ENCODE measurements around the gene SDK1. TPM values are rescaled to one million over a fixed set of nuclear protein-coding genes. Genes with fewer than 3 reads are reported as not detected.

The SDK1 gene
- total RNA-seq, 3 donors from 2014 or later (not counting 1 experiment from before 2014, with no cell fraction given), result 0.05 to 0.11 TPM; not detected in 1

DNA sequence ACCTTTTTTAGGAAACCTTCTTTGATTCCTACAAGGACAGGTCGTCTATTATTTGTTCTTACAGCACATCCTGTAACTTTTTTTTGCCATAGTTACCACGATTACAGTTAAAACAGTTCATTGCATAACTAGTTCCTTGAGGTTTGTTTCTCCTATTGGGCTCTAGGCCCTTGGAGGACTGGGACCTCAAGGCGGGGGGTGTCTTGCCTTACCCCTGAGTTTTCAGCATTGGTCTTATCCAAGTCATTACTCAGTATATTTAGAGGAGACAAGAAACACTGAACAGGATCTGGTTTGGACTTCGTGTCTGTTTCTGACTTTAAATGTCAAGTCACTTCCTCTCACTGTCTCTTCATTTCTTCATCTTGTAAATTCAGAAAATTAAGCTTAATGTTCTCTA is 369.8 kb downstream of the SDK1 start:
- Mint-ChIP-seq H3K36me3 (no peaks in the 10 kb centered on the region), H3K4me3 (no peak overlapping the region), H3K4me1 (no peaks in the 10 kb centered on the region), H3K27me3 (ENCODE audit: low read depth in 2 of 2) (peaks cover 12 to 16% of the 10 kb centered on the region in 2 donors), H3K27ac (no peak overlapping the region), H3K9me3 (no peaks in the 10 kb centered on the region)
- H3K36me3 ChIP-seq (ENCODE audit: control insufficient read depth, insufficient read depth, low read length), result no peaks in the 10 kb centered on the region
- H3K27ac ChIP-seq (ENCODE audit: low read length), result no peak overlapping the region
- H3K9me3 ChIP-seq (ENCODE audit: control insufficient read depth, insufficient read depth, low read length), result no peaks in the 10 kb centered on the region
- no peaks in the 10 kb centered on the region for H3K27me3 ChIP-seq (ENCODE audit: control insufficient read depth, insufficient read depth, low read length)
- intact Hi-C loops (cut with micrococcal nuclease), result loop anchor here (10.0 kb wide), 1 partner anchor 806 kb away; no protein-coding TSS in a partner anchor
- 22% methylated on average over 4 of the region's 4 CpGs for WGBS (ENCODE audit: insufficient coverage)
- DNase-seq (no peak), ATAC-seq (no peak)
- no peaks in the 10 kb centered on the region for H3K4me1 ChIP-seq (ENCODE audit: control insufficient read depth, insufficient read depth, low read length)
- TF ChIP-seq, protein P1, sequence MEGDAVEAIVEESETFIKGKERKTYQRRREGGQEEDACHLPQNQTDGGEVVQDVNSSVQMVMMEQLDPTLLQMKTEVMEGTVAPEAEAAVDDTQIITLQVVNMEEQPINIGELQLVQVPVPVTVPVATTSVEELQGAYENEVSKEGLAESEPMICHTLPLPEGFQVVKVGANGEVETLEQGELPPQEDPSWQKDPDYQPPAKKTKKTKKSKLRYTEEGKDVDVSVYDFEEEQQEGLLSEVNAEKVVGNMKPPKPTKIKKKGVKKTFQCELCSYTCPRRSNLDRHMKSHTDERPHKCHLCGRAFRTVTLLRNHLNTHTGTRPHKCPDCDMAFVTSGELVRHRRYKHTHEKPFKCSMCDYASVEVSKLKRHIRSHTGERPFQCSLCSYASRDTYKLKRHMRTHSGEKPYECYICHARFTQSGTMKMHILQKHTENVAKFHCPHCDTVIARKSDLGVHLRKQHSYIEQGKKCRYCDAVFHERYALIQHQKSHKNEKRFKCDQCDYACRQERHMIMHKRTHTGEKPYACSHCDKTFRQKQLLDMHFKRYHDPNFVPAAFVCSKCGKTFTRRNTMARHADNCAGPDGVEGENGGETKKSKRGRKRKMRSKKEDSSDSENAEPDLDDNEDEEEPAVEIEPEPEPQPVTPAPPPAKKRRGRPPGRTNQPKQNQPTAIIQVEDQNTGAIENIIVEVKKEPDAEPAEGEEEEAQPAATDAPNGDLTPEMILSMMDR (IDR thresholded peaks at IDR 0.05), result no peak
- no peak overlapping the region for H3K4me3 ChIP-seq (ENCODE audit: low read length)

DNA sequence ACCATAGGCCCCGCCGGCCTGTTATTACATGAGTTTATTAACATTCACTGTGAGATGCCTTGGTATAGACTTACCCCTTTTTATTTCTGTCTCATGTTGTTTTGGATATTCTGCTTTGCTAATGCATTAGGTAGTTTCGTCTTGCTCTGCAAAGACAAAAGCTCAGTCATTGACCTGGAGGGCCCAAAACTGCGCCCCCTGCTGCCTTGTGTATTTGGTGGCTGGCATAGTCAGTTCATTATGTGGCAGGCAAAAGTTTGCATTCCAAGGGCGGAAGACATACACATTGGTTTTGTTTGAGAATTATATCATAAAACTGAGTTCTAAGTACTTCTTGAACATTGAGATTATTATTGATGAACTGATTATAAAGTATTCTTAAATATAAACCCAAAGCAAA is 372.5 kb downstream of the SDK1 start:
- Histone ChIP-seq H3K4me1 (ENCODE audit: control insufficient read depth, insufficient read depth, low read length) (no peaks in the 10 kb centered on the region), H3K36me3 (ENCODE audit: control insufficient read depth, insufficient read depth, low read length) (no peaks in the 10 kb centered on the region), H3K27ac (ENCODE audit: low read length) (no peak overlapping the region), H3K9me3 (ENCODE audit: control insufficient read depth, insufficient read depth, low read length) (no peaks in the 10 kb centered on the region), H3K4me3 (ENCODE audit: low read length) (no peak overlapping the region), H3K27me3 (ENCODE audit: control insufficient read depth, insufficient read depth, low read length) (no peaks in the 10 kb centered on the region)
- no peaks in the 10 kb centered on the region for H3K9me3 Mint-ChIP-seq
- ATAC-seq (no peak), DNase-seq (peak in 1 of 2 donors; percentile 68)
- H3K27ac Mint-ChIP-seq, result no peak overlapping the region
- WGBS (ENCODE audit: insufficient coverage), result 86% methylated on average over 5 of the region's 5 CpGs
- intact Hi-C loops (cut with micrococcal nuclease), result loop anchor here (10.0 kb wide), 1 partner anchor 809 kb away; no protein-coding TSS in a partner anchor
- TF ChIP-seq, protein P1 (IDR thresholded peaks at IDR 0.05), result no peak
- peaks cover 5 to 6% of the 10 kb centered on the region in 2 donors for H3K27me3 Mint-ChIP-seq (ENCODE audit: low read depth in 2 of 2)
- H3K36me3 Mint-ChIP-seq, result no peaks in the 10 kb centered on the region
- H3K4me1 Mint-ChIP-seq, result no peaks in the 10 kb centered on the region
- H3K4me3 Mint-ChIP-seq, result no peak overlapping the region

DNA sequence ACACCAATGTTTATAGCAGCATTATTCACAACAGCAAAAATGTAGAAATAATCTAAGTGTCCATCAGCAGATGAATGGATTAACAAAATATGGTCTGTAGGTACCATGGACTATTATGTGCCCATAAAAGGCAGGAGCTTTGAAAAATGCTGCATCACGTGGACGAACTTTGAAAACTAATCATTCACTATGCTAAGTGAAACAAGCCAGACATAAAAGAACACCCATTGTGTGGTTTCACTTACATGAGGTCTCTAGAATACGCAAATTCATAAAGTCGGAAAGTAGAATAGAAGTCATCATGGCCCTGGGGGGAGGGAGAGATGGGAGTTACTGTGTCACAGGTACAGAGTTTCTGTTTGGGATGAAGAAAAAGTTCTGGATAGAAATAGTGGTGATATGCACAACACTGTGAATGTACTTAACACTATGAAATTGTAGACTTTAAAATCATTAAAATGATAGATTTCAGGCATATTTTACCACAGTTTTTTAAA is 377.3 kb downstream of the SDK1 start:
- intact Hi-C loops (cut with micrococcal nuclease), result loop anchor here (10.0 kb wide), 1 partner anchor 814 kb away; no protein-coding TSS in a partner anchor
- no peak for ATAC-seq
- H3K27me3 ChIP-seq (ENCODE audit: control insufficient read depth, insufficient read depth, low read length), result no peaks in the 10 kb centered on the region
- H3K9me3 ChIP-seq (ENCODE audit: control insufficient read depth, insufficient read depth, low read length), result no peaks in the 10 kb centered on the region
- Mint-ChIP-seq H3K9me3 (no peaks in the 10 kb centered on the region), H3K36me3 (no peaks in the 10 kb centered on the region), H3K27me3 (ENCODE audit: low read depth in 2 of 2) (peaks cover 10 to 11% of the 10 kb centered on the region in 2 donors), H3K4me3 (no peak overlapping the region), H3K4me1 (no peaks in the 10 kb centered on the region), H3K27ac (no peak overlapping the region)
- 93% methylated on average over 4 of the region's 4 CpGs for WGBS (ENCODE audit: insufficient coverage)
- H3K4me3 ChIP-seq (ENCODE audit: low read length), result no peak overlapping the region
- no peak for DNase-seq
- TF ChIP-seq, protein P1 (IDR thresholded peaks at IDR 0.05), result no peak
- H3K36me3 ChIP-seq (ENCODE audit: control insufficient read depth, insufficient read depth, low read length), result no peaks in the 10 kb centered on the region
- H3K4me1 ChIP-seq (ENCODE audit: control insufficient read depth, insufficient read depth, low read length), result no peaks in the 10 kb centered on the region
- no peak overlapping the region for H3K27ac ChIP-seq (ENCODE audit: low read length)
